IMR-90 (cell line): ENCODE data around the gene OBP2B.

Experiments used
- CTCF ChIP-seq: conservative IDR thresholded peaks from 2 replicates; pipeline ENCODE4 v1.5.1; 2012; ENCODE audit warnings: mild to moderate bottlenecking, low read depth, low read length, improper control_type of control experiment
- POLR2A ChIP-seq: IDR thresholded peaks from 2 replicates; pipeline ENCODE4 v1.6.1; 2012; ENCODE audit warnings: mild to moderate bottlenecking, low read depth, low read length

GRCh38 chr9:133171161-133171961 is 37.7 kb downstream of the OBP2B start:
- TF ChIP-seq CTCF (no peak), POLR2A (no peak)
